GM18868 (cell line): ENCODE results near the gene TDRD5.

Experiments used
- ATAC-seq: cut with Tn5 transposase; IDR thresholded peaks from one replicate; pipeline ENCODE4 v1.9.1; 2021; ENCODE audit warnings: mild to moderate bottlenecking, moderate library complexity; ENCODE audit not compliant: unreplicated experiment

The TDRD5 gene

DNA sequence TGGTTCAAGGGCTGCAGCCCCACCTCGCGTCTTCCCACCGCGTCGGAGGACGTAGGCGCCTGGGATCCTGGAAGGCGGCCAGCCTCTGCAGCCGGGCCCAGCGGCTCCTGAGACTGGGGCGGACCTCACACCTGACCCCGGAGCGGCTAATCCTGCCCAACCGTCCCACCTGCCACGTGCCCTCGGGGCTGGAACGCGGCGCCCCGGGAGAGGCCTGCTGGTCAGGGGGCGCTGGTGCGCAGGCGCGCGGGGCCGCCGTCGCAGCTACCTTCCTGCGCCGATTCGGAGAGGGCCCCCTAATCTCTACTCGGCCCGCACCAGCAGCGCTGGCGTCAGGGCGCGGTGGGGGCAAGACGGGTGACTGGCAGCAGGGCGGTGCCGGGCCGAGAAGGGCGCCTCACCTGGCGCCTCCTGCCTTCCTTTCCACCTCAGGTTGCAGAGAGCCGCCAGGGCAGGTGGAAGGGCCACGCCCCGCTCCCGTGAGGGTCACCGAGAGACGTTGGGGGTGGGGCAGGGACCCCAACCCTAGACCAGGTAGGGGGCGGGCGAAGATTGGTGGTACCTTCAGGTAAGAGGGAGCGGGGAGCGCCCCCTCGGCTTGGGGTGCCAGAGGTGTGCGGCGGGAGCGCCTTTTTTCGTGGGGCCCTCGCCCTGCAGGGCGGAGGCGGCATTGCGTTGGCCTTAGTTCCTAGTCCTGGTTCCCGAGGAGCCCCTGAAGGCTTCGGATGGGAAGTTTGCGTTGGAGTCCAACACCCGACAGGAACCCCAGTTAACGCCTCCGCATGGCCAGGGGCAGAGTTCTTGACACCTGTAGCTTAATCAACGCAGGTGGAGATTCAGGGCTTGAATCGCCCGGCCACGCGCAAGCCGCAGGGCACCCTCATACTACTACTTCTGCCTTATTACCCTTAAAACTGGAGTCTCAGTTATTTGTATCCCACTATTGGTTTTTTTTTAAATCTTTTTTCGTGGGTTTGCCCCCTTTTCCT lies at the start of gene TDRD5:
Gene TDRD5 (plus strand): TSS at position 241 of the 989 bp plus-strand sequence. CDS start 784 bp downstream, outside the sequence.
- no peak for ATAC-seq

DNA sequence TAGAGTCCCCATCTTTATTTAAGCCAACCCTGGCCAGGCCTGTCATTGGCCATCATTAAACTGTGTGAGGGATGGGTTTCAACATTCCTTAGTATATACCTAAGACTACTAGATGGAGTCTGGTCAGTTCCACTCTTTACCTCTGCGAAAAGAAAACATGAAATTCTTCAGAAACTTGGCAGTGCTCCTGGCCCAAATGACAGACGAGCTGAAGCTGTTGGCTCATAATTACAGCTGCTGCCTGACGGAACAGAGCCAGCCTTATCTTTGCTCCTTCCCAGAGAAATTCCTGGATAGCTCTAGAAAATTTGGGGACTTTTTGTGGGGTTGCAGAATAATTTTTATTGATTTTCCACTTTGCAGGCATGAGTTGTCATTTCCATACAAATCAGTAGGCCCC lies 46.3 kb upstream of the TDRD5 start:
- no peak for ATAC-seq

DNA sequence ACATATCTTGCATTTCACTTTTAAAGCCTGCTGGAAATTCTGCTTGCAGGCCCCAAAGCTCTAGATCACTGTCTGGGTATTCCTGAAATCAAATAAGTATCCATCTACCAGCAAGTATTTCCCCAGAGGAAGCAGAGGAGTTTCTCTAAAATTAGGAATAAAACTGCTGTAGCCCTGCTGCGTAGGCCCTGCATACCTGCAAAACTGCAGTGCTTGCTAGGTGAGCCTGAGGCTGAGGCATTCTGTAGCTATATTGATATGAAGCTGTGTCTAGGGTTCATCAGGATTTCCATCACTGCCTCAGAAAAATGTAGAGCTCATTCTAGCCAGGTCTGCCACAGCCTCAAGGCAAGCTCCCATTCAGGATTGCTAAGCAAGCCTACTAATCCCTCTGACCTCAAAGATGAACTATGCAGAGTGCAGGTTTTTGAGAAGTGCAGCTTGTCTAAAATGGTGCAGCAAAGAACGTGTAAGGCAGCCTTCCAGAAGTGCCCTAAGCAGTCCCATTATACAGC lies 44.6 kb upstream of the TDRD5 start:
- ATAC-seq: no peak

GRCh38 chr1:179548666-179549367 lies 42.8 kb upstream of the TDRD5 start:
- no peak for ATAC-seq

DNA sequence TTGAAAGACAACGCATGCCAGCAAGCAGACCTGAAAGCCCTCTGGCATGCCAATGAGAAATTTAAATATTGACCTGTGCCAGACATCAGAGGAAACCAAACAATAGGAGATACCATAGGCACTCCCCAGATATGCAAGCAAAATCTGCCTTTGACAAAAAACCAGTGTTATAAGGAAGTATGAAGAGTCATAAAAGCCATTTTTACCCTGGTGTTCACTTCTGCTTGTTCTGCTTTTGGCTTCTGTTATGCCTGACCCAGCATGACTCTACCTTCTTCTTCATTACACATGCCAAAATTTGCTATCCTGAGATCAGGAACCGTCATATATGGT lies 42.3 kb upstream of the TDRD5 start:
- peak; percentile 29 for ATAC-seq

DNA sequence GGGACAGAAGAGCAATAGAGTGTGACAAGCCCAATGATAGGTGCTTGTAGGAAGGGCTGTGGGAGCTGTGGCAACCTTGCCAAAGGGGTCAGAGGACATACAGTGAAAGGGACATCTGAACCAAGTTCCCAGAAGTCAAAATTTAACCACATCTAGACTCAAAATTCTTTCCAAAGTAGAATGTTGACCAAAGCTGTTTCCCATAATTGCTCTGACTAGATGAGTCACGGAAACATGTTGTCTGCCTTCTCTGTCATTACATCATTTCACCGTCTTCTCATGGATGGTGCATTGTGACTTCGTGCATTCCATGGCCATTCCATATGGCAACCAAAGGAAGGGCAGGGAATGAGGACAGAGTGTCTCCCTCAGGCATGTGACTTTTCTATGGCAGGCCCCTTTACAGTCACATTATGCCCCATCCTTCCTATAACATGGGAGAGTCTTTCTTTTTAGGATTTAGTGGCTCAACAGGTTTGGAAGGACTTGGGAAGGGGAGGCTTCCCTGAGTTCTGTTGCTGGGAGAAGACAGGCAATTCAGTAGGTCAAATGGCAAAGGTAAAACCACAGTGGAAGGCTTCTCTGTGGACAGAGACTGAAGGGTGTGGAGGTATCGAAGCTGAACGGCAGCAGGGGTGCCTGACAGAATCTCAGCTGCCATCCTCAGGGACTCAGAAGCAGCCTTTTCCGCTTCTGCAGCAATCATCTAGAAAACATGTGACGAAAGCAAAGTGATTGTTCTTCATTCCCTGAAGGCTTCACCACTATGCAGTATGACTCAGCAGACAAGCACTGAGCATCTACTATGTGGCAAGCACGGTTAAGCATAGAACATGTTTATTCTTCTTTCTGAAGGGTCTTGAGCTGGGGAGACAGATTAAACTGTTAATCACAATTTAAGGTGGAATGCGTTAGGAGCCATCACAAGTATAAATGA lies 40.6 kb upstream of the TDRD5 start:
- ATAC-seq: no peak

DNA sequence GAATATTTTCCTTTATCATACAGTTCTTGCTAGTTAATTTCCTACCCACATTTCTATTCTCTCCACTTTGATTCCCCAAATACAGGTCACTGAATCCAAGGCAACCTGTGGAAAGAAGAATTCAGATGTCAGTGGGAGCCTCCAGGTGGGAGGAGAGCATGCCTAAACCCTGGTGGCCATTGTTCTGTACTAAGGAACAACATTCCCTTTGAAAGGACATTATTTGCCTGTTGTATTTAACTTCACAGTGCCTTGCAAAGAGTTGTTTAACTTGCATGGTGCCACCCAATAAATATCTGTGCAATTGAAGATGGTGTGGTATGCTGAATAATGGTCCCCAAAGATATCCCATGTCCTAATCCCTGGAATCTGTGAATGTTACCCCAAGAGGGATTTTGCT lies 37.2 kb upstream of the TDRD5 start:
- ATAC-seq: no peak

GRCh38 chr1:179558078-179558477 lies 33.6 kb upstream of the TDRD5 start:
- no peak for ATAC-seq

- no peak for ATAC-seq
Measured at GRCh38 chr1:179575497-179576314, 15.9 kb upstream of the TDRD5 start, which contains the start of gene NPHS2. Gene NPHS2 (minus strand): TSS chr1:179575948. CDS start chr1:179575864, 84 bp downstream.

GRCh38 chr1:179576509-179576908 lies 15.1 kb upstream of the TDRD5 start:
- no peak for ATAC-seq

DNA sequence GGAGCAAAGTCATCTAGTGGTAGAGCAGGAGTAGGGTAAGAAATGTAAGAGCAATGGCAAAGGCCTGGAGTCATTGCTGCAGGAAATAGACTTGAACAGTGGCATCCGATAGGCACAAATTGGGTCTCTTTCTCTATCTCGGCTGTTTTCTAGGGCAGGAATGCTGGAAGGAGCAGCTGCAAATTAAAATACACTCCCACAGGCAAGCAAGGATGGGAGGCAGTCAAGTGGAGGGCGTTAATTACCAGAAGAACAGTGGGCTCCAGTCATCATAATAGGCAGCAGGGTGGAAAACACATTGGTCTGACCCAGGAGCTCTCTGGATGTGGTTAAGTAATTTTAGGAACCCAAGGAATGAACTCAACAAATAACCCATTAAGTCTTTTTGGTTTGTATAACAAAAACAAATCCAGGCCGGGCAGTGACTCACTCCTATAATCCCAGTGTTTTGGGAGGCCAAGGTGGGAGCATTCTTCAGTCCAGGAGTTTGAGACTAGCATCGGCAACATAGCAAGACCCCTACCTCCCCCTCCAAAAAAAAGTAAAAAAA lies 7.8 kb upstream of the TDRD5 start:
- ATAC-seq: no peak

DNA sequence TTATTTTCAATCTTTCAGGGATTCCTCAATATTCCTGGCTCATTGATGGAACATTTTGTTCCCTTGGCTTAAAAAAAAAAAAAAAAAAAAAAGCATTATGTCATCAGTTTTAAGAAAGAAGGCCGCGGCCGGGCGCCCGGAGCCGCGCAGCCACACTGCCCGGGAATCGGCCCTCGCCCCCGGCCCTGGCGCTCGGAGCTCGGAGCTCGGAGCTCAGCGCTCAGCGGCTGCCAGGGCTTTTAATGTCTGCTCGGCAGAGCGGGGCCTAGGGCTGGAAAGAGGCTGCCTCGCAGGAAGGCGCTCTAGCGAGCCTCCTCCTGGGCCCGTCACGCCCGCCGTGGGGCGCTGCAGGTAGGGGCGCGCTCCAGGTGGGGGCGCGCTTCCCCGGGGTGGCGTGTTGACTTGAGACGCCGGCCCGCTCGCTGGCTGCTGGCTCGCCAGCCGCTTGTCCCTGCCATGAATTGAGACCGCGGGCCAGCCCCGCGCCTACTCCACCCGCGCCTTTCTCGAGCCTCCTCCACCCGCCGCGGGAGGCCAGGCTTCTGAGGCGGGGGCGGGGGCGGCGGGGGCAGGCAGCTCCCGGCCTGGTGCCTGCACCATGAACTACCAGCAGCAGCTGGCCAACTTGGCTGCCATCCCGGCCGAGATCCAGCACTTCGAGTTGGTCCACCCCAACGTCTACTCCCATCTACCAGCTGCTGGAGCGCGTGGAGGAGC lies 5.4 kb upstream of the TDRD5 start:
- ATAC-seq: no peak

DNA sequence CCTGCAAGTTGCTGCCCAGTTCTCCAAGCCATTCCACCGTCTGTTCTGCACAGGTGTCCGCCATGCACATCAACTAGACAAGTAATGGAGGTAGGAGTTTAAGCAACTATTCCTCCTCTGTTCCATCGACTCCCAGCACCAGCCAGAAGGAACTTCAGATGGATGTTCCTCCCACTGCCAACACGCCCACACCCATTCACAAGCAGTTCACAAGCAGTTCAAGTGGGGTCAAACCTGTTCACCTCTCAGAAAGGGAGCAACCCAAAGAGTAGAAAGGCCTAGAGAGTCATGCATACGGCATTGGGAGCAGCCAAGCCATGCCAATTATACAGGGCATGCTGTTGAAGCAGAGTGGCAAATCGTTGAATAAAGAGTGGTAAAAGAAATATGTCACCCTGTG lies 4.3 kb upstream of the TDRD5 start:
- ATAC-seq: no peak

- no peak for ATAC-seq
Measured at GRCh38 chr1:179588425-179589024, 3.1 kb upstream of the TDRD5 start.

- ATAC-seq: no peak
Measured at GRCh38 chr1:179589509-179589908, 2.1 kb upstream of the TDRD5 start.

DNA sequence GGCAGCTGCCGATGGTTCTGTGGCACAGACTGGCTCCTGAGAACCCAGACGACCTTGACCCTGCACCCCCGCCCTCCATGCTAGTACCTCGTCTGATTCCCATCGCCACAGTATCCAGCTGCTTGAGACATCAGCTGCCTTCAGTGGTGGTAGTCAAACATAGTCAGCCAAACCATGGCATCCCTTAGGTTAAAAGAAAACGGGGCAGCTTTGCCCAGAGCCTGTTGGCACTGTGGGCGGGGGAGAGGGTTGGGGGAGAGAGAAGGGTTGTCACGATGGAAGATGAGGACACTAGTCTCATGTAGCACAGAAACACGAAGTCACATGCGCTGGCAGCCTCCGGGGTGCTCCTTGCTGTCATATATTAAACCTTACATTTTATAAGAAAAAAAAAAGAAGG lies 961 bp upstream of the TDRD5 start:
- ATAC-seq: no peak

- ATAC-seq: no peak
Measured at GRCh38 chr1:179591253-179591591, 410 bp upstream of the TDRD5 start.

DNA sequence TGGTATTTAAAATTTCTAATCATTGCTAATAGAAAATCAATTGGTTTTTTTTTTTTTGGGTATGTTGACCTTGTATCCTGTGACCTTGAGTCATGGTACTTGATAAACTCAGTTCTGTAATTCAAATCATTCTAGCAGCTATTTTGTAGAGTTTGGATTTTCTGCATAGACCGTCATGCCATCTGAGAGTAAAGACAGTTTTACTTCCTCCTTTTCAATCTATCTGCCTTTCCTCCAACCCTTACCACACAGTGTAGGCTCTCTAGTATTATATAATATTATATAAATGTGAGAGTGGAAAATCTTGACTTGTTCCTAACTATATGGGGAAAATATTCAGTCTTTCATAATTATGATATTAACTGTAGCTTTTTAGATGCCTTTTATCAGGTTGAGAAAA lies 7.0 kb downstream of the TDRD5 start:
- peak; percentile 78 for ATAC-seq
